Liver (tissue), 3 donors: ENCODE measurements around the gene HIP1R.

Experiments used
- HNF4A ChIP-seq, 2 donors: conservative IDR thresholded peaks; 2 replicates each; pipeline ENCODE4 v1.6.1; 2016; ENCODE audit warnings: antibody characterized with exemption in 2 of 2, mild to moderate bottlenecking in 2 of 2
- JUND ChIP-seq, 2 donors: IDR thresholded peaks; 2 replicates each; pipeline ENCODE4 v1.6.1; 2016; ENCODE audit warnings: antibody characterized with exemption in 2 of 2
- TAF1 ChIP-seq: conservative IDR thresholded peaks from 2 replicates; pipeline ENCODE4 v1.6.1; 2016; ENCODE audit warnings: antibody characterized with exemption, mild to moderate bottlenecking
- TF ChIP-seq, protein P1 (sequence below): IDR thresholded peaks from 2 replicates; pipeline ENCODE4 v1.6.1; 2016; ENCODE audit warnings: antibody characterized with exemption
- TF ChIP-seq, protein P2 (sequence below): IDR thresholded peaks from 2 replicates; pipeline ENCODE4 v1.6.1; 2016; ENCODE audit warnings: antibody characterized with exemption
- TF ChIP-seq, protein P3 (sequence below): fragments of 150-350 bp; IDR thresholded peaks from 2 replicates; pipeline ENCODE4 v1.5.1; 2017; ENCODE audit warnings: improper control_type of control experiment, low read depth, low read length; ENCODE audit not compliant: missing input control
- donor health status: healthy.
- donor health status: healthy.

DNA sequence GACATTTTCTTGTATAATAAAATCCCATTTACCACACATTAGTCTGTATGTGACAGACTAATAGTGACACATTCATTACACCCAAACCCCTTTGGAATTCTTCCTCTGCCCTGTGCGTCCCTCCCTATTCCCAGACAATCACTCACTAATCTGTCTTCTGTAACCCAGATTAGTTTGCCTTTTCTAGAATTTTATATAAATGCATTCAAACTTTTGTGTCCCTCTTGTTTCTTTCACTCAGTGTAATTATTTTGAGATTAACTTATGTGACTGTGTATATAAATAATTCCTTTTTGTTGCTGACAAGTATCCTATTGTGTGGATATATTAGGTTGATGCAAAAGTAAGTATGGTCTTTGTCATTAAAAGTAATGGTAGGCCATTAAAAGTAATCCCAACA, 27.6 kb upstream of the HIP1R start:
- TF ChIP-seq, protein P1, sequence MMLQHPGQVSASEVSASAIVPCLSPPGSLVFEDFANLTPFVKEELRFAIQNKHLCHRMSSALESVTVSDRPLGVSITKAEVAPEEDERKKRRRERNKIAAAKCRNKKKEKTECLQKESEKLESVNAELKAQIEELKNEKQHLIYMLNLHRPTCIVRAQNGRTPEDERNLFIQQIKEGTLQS, result no peak
- TF ChIP-seq, protein P2, sequence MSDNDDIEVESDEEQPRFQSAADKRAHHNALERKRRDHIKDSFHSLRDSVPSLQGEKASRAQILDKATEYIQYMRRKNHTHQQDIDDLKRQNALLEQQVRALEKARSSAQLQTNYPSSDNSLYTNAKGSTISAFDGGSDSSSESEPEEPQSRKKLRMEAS, result no peak
- TF ChIP-seq, protein P3, sequence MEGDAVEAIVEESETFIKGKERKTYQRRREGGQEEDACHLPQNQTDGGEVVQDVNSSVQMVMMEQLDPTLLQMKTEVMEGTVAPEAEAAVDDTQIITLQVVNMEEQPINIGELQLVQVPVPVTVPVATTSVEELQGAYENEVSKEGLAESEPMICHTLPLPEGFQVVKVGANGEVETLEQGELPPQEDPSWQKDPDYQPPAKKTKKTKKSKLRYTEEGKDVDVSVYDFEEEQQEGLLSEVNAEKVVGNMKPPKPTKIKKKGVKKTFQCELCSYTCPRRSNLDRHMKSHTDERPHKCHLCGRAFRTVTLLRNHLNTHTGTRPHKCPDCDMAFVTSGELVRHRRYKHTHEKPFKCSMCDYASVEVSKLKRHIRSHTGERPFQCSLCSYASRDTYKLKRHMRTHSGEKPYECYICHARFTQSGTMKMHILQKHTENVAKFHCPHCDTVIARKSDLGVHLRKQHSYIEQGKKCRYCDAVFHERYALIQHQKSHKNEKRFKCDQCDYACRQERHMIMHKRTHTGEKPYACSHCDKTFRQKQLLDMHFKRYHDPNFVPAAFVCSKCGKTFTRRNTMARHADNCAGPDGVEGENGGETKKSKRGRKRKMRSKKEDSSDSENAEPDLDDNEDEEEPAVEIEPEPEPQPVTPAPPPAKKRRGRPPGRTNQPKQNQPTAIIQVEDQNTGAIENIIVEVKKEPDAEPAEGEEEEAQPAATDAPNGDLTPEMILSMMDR, result no peak
- TF ChIP-seq TAF1 (no peak), JUND (IDR thresholded peaks at IDR 0.05) (no peak), HNF4A (conservative IDR thresholded peaks at IDR 0.05) (no peak)
